K562 (cell line): ENCODE data around the gene GCG. TPM values are rescaled to one million over a fixed set of nuclear protein-coding genes. Genes with fewer than 3 reads are reported as not detected.

Source experiments
- ATAC-seq: fragments of 200-7000 bp; cut with Tn5 transposase; 3 replicates; pipeline ENCODE4 v1.9.1; 2020; ENCODE audit warnings: moderate library complexity
- BruUV-seq: library from RNA; stranded (reverse); fragments of 400-500 nt; replicated peaks from 2 replicates; lab custom pipeline; 2021; lab: Mats Ljungman, UMichigan
- CTCF ChIA-PET: fragments of 300-600 bp; formaldehyde crosslinking; extraction: SDS; loops from one replicate; lab custom pipeline; 2021; ENCODE audit warnings: low intra/inter-chr PET ratio; lab: Yijun Ruan, JAX
- POLR2A ChIA-PET: fragments of 300-600, 350-650 bp; sonication (Branson Sonifier 250); formaldehyde crosslinking; extraction: SDS; loops from one replicate; lab custom pipeline; 2021; ENCODE audit warnings: antibody characterized with exemption, inconsistent platforms; lab: Yijun Ruan, JAX
- DNase-seq, 4 experiments: peaks; one replicate each; pipeline versions ENCODE4 v3.0.0 to v3.0.0-alpha.2; 2011 to 2018; ENCODE audit warnings: low spot score in 3 of 4, mixed read lengths in 3 of 4; ENCODE audit errors: extremely low read depth in 1 of 4
- FAIRE-seq: peaks from 2 replicates; lab custom pipeline; 2011; peaks lifted over from hg19 to GRCh38; lab: Jason Lieb, UNC
- H2AFZ ChIP-seq: 2 replicates; pipeline ENCODE4 v1.6.0; 2011; ENCODE audit warnings: low read depth, low read length, control low read depth, inconsistent platforms
- H3K27ac ChIP-seq: fragments of 200-600 bp; 3 replicates; pipeline ENCODE4 v1.8.0; 2011; ENCODE audit warnings: low read depth, mild to moderate bottlenecking, control low read depth, inconsistent platforms, low read length, moderate library complexity, mixed read lengths; ENCODE audit errors: extremely low read depth
- H3K27me3 ChIP-seq, 2 experiments: fragments of 300-600 bp in 1 of 2; 2 replicates in 1 of 2; 3 replicates in 1 of 2; pipeline versions ENCODE4 v1.6.0 to v1.8.0; 2011; ENCODE audit warnings: inconsistent platforms in 2 of 2, low read length in 2 of 2, mild to moderate bottlenecking in 1 of 2, mixed read lengths in 1 of 2, moderate library complexity in 1 of 2; ENCODE audit not compliant: control insufficient read depth in 2 of 2, insufficient read depth in 2 of 2
- H3K36me3 ChIP-seq: fragments of 300-600 bp; 3 replicates; pipeline ENCODE4 v1.8.0; 2011; ENCODE audit warnings: mild to moderate bottlenecking, low read length, inconsistent platforms; ENCODE audit not compliant: control insufficient read depth, insufficient read depth
- H3K4me1 ChIP-seq, 2 experiments: fragments of 200-600 bp in 1 of 2; replicated peaks in 1 of 2; 2 replicates in 1 of 2; 3 replicates in 1 of 2; pipeline versions ENCODE4 v1.5.1 to v1.8.0; 2011; ENCODE audit warnings: inconsistent platforms in 2 of 2, low read length in 2 of 2, mild to moderate bottlenecking in 1 of 2, mixed read lengths in 1 of 2, moderate library complexity in 1 of 2; ENCODE audit not compliant: control insufficient read depth in 2 of 2, insufficient read depth in 2 of 2
- H3K4me2 ChIP-seq: 2 replicates; pipeline ENCODE4 v1.6.1; 2011; ENCODE audit warnings: low read length, control low read depth, inconsistent platforms, mixed read lengths; ENCODE audit not compliant: insufficient read depth
- H3K4me3 ChIP-seq: fragments of 200-600 bp; sonication (generic), shearing (Covaris generic); 2 replicates; pipeline ENCODE4 v1.5.1; 2016; ENCODE audit warnings: control low read depth, inconsistent platforms
- H3K79me2 ChIP-seq: fragments of 200-600 bp; 3 replicates; pipeline ENCODE4 v1.8.0; 2011; ENCODE audit warnings: low read length, inconsistent platforms; ENCODE audit not compliant: control insufficient read depth, insufficient read depth
- H3K9ac ChIP-seq, 2 experiments: 2 replicates each; pipeline versions ENCODE4 v1.6.0 to v1.6.1; 2011; ENCODE audit warnings: low read depth in 2 of 2, low read length in 2 of 2, control low read depth in 1 of 2, inconsistent platforms in 1 of 2, mild to moderate bottlenecking in 1 of 2, mixed read lengths in 1 of 2; ENCODE audit not compliant: insufficient read depth in 1 of 2
- H3K9me1 ChIP-seq: one replicate; pipeline ENCODE4 v1.6.0; 2011; ENCODE audit warnings: inconsistent platforms, mild to moderate bottlenecking, low read length, moderate library complexity; ENCODE audit not compliant: control insufficient read depth, insufficient read depth
- H3K9me3 ChIP-seq: replicated peaks from 2 replicates; pipeline ENCODE4 v1.5.1; 2011; ENCODE audit warnings: low read depth, low read length, inconsistent platforms; ENCODE audit not compliant: control insufficient read depth, insufficient read depth
- H4K20me1 ChIP-seq: replicated peaks from 2 replicates; pipeline ENCODE4 v1.6.1; 2011; ENCODE audit warnings: low read length, inconsistent platforms, mixed read lengths; ENCODE audit not compliant: control insufficient read depth, insufficient read depth
- ARID3B ChIP-seq: fragments of 250-450 bp; sonication (Bioruptor Pico); IDR thresholded peaks from 2 replicates; pipeline ENCODE4 v1.4.0; 2020; ENCODE audit warnings: borderline replicate concordance
- ARNT ChIP-seq, 2 experiments: fragments of 450-650 bp; IDR thresholded peaks; 2 replicates each; pipeline ENCODE4 v1.6.1; 2016; ENCODE audit warnings: mild to moderate bottlenecking in 1 of 2
- CCNT2 ChIP-seq: IDR thresholded peaks from 2 replicates; pipeline ENCODE4 v1.6.1; 2011; ENCODE audit warnings: borderline replicate concordance, low read depth, mild to moderate bottlenecking, moderate library complexity, mixed read lengths, low read length; ENCODE audit not compliant: insufficient read length; ENCODE audit errors: extremely low read depth
- ERF ChIP-seq: fragments of 450-650 bp; formaldehyde crosslinking; IDR thresholded peaks from 2 replicates; pipeline ENCODE4 v1.4.0; 2020; ENCODE audit warnings: mild to moderate bottlenecking, mixed read lengths
- FOXP1 ChIP-seq: sonication (generic); formaldehyde crosslinking; IDR thresholded peaks from 2 replicates; pipeline ENCODE4 v1.8.0; 2022; ENCODE audit warnings: mild to moderate bottlenecking, missing genetic modification reagents
- HBP1 ChIP-seq: fragments of 450-650 bp; formaldehyde crosslinking; IDR thresholded peaks from 2 replicates; pipeline ENCODE4 v1.4.0; 2022; ENCODE audit warnings: missing genetic modification characterization
- HNRNPUL1 ChIP-seq: fragments of 200-400 bp; formaldehyde crosslinking; IDR thresholded peaks from 2 replicates; pipeline ENCODE4 v1.6.1; 2017; ENCODE audit warnings: low read length
- NFE2 ChIP-seq: IDR thresholded peaks from 2 replicates; pipeline ENCODE4 v1.6.1; 2014; ENCODE audit warnings: antibody characterized with exemption, low read depth
- PHB ChIP-seq: fragments of 250-450 bp; sonication (Bioruptor Pico); IDR thresholded peaks from 2 replicates; pipeline ENCODE4 v1.5.0; 2021
- RBM17 ChIP-seq: fragments of 200-400 bp; formaldehyde crosslinking; IDR thresholded peaks from 2 replicates; pipeline ENCODE4 v1.6.1; 2017; ENCODE audit warnings: low read depth, mild to moderate bottlenecking, low read length, borderline replicate concordance
- RFX1 ChIP-seq: fragments of 450-650 bp; IDR thresholded peaks from 2 replicates; pipeline ENCODE4 v1.6.1; 2016; ENCODE audit warnings: mild to moderate bottlenecking, moderate library complexity
- STAG1 ChIP-seq: sonication (generic); formaldehyde crosslinking; IDR thresholded peaks from 2 replicates; pipeline ENCODE4 v1.5.0; 2020; ENCODE audit warnings: missing genetic modification reagents, borderline replicate concordance
- TOE1 ChIP-seq, 2 experiments: fragments of 450-650 bp in 1 of 2; sonication (generic) in 1 of 2; formaldehyde crosslinking in 1 of 2; IDR thresholded peaks; 2 replicates each; pipeline versions ENCODE4 v1.7.1 to v1.8.0; 2016 to 2022; ENCODE audit warnings: borderline replicate concordance in 2 of 2, mild to moderate bottlenecking in 2 of 2, antibody characterized with exemption in 1 of 2, inconsistent platforms in 1 of 2, low read depth in 1 of 2, missing genetic modification reagents in 1 of 2, moderate library complexity in 1 of 2
- ZC3H4 ChIP-seq: sonication (generic); formaldehyde crosslinking; IDR thresholded peaks from 2 replicates; pipeline ENCODE4 v1.9.0; 2021; ENCODE audit warnings: missing genetic modification reagents, borderline replicate concordance
- ZNF146 ChIP-seq: IDR thresholded peaks from one replicate; pipeline ENCODE4 v1.6.1; 2018; ENCODE audit warnings: missing compliant biosample characterization; ENCODE audit not compliant: unreplicated experiment
- WGBS: fragments of 100-300 bp; shearing (Covaris generic); methylation state at CpG from one replicate; pipeline ENCODE4 v1.1.6; 2016; ENCODE audit warnings: low coverage, mixed read lengths; ENCODE audit not compliant: insufficient coverage; ENCODE audit errors: missing lambda C conversion rate; 5-methylcytosine and 5-hydroxymethylcytosine counted together
- in situ Hi-C: fragments of 300-500 bp; cut with MboI; formaldehyde crosslinking; loops from 4 replicates; pipeline ENCODE4 v1.15.0; 2018; ENCODE audit warnings: inconsistent platforms, mixed read lengths
- intact Hi-C: fragments of 100-400 bp; cut with micrococcal nuclease; formaldehyde crosslinking; loops from 2 replicates; pipeline ENCODE4 v1.14.2; 2022
- polyA plus RNA-seq, 8 experiments: library from polyadenylated mRNA; depleted of rRNA in 4 of 8; stranded (reverse) in 5 of 8; unstranded in 3 of 8; fragments of >200 nt; fragmentation: Nextera tagmentation in 2 of 8; fragmentation: Illumina TruSeq in 1 of 8; extraction: Ambion mirVana in 2 of 8; extraction: Trizol in 1 of 8; gene quantifications; 2 replicates each; pipeline versions ENCODE4 v1.2.1 to v1.2.3, GENCODE V29; 2011 to 2014; ENCODE audit warnings: inconsistent platforms in 1 of 8, missing spikeins in 1 of 8
- total RNA-seq, 7 experiments: library from RNA; depleted of rRNA in 6 of 7; stranded (reverse); fragments of >200 nt in 6 of 7; fragmentation: Illumina TruSeq in 2 of 7; extraction: Trizol in 2 of 7; gene quantifications; 2 replicates each; pipeline versions ENCODE4 v1.2.1 to v1.2.3, GENCODE V29; 2011 to 2021; ENCODE audit warnings: low replicate concordance in 1 of 7
- TF ChIP-seq, protein P1 (sequence below): sonication (generic); formaldehyde crosslinking; IDR thresholded peaks from 2 replicates; pipeline ENCODE4 v1.8.1; 2022; ENCODE audit warnings: missing genetic modification reagents

GCG gene
- total and polyA plus RNA-seq, 9 of the 15 experiments (the other 6 are each of a cell fraction or from before 2014, with no cell fraction given), result not detected

DNA sequence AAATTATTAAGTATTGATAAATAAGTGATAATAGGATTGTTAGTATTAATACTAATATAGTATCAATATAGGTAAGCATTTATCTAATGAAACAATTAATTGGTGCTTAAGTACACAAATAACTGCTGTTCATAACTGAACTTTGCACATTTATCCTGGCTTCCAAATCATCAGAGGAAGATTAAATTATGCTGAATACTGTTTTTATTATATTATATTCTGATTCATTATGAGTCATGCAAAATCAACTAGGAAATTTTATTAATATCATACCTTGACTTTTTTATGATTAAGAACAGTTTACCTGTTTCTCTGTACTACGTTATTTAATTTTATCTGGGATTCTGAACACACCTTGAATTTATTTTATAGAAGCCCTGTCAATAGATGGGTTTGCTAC, 48.6 kb upstream of the GCG start:
- TF ChIP-seq FOXP1, result no peak
- TF ChIP-seq PHB, result no peak
- TF ChIP-seq RBM17, result no peak
- no peak for TF ChIP-seq HNRNPUL1
- no peak for TF ChIP-seq ZC3H4 (CRISPR knock-in tag)
- no peak for TF ChIP-seq HBP1
- no peak for TF ChIP-seq ARID3B
- TF ChIP-seq ARNT (IDR thresholded peaks at IDR 0.05), result no peak
- no peak for TF ChIP-seq ERF (CRISPR knock-in tag)
- no peak for TF ChIP-seq ZNF146 (CRISPR knock-in tag)
- TF ChIP-seq RFX1, result no peak
- TF ChIP-seq STAG1 (CRISPR knock-in tag), result no peak
- no peak for TF ChIP-seq NFE2
- no peak for TF ChIP-seq CCNT2
- TF ChIP-seq, protein P1, sequence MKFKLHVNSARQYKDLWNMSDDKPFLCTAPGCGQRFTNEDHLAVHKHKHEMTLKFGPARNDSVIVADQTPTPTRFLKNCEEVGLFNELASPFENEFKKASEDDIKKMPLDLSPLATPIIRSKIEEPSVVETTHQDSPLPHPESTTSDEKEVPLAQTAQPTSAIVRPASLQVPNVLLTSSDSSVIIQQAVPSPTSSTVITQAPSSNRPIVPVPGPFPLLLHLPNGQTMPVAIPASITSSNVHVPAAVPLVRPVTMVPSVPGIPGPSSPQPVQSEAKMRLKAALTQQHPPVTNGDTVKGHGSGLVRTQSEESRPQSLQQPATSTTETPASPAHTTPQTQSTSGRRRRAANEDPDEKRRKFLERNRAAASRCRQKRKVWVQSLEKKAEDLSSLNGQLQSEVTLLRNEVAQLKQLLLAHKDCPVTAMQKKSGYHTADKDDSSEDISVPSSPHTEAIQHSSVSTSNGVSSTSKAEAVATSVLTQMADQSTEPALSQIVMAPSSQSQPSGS, result no peak
- no peak for TF ChIP-seq TOE1 (IDR thresholded peaks at IDR 0.05; ENCODE audit: borderline replicate concordance)
- no peak for TF ChIP-seq TOE1 (CRISPR knock-in tag; IDR thresholded peaks at IDR 0.05; ENCODE audit: borderline replicate concordance, low read depth)
- in situ Hi-C loops, result no loop called here

More for the DNA sequence above, 48.6 kb upstream of the GCG start:
- no peak for ATAC-seq
- no peaks in the 10 kb centered on the region for H3K4me1 ChIP-seq
- no TSS peak for BruUV-seq
- no peak overlapping the region for H2AFZ ChIP-seq
- 0% methylated on average over 1 of the region's 1 CpG for WGBS
- no peak for DNase-seq
- intact Hi-C loops, result no loop called here
- H3K9me3 ChIP-seq, result no peaks in the 10 kb centered on the region; the same call in 1 of the 2 replicates
- no peak overlapping the region for H3K4me3 ChIP-seq
- no peaks in the 10 kb centered on the region for H4K20me1 ChIP-seq
- no peaks in the 10 kb centered on the region for H3K27me3 ChIP-seq
- no peak overlapping the region for H3K4me2 ChIP-seq
- POLR2A ChIA-PET, result no interaction called here
- no peaks in the 10 kb centered on the region for H3K9me1 ChIP-seq
- FAIRE-seq, result no peak
- H3K36me3 ChIP-seq, result no peaks in the 10 kb centered on the region
- no peaks in the 10 kb centered on the region for H3K79me2 ChIP-seq
- H3K27ac ChIP-seq, result no peak overlapping the region
- no peak overlapping the region for H3K9ac ChIP-seq
- CTCF ChIA-PET, result no interaction called here
